DMS 273 (cell line): Measurements from ENCODE around the gene COL25A1.

Experiments used
- DNase-seq: peaks from one replicate; lab custom pipeline; 2025; ENCODE audit not compliant: unreplicated experiment; lab: John Stamatoyannopoulos, UW

Gene COL25A1

GRCh38 chr4:108783665-108784463 lies 518.6 kb downstream of the COL25A1 start:
- peak; percentile 35 for DNase-seq

- no peak for DNase-seq
Measured at GRCh38 chr4:108779958-108780357, 522.5 kb downstream of the COL25A1 start.

- DNase-seq, result no peak
Measured at GRCh38 chr4:108777388-108777787, 525.1 kb downstream of the COL25A1 start.

- DNase-seq, result no peak
Measured at GRCh38 chr4:108775921-108776320, 526.5 kb downstream of the COL25A1 start.

- DNase-seq, result peak; percentile 63
Measured at GRCh38 chr4:108774809-108775530, 527.5 kb downstream of the COL25A1 start.

GRCh38 chr4:108772402-108772801 lies 530.1 kb downstream of the COL25A1 start:
- DNase-seq, result no peak

GRCh38 chr4:108766058-108766457 lies 536.4 kb downstream of the COL25A1 start:
- DNase-seq, result no peak

GRCh38 chr4:108763986-108764385 lies 538.5 kb downstream of the COL25A1 start:
- DNase-seq, result no peak

- no peak for DNase-seq
Measured at GRCh38 chr4:108763226-108763593, 539.2 kb downstream of the COL25A1 start.

- DNase-seq, result peak; percentile 72
Measured at GRCh38 chr4:108762559-108763225, 539.8 kb downstream of the COL25A1 start, which contains the start of gene ETNPPL. TSS of gene ETNPPL (minus strand) at chr4:108763053. CDS start at chr4:108762898, 155 bp downstream.
